Endothelial cell of umbilical vein (primary cell): ENCODE data around the gene TUBA1C.

ENCODE experiments used
- CTCF ChIP-seq, 2 donors: IDR thresholded peaks; 1 replicate in 1 of 2; 2 replicates in 1 of 2; pipeline ENCODE4 v1.5.1; 2011; ENCODE audit warnings: low read length in 2 of 2, mild to moderate bottlenecking in 2 of 2, moderate library complexity in 2 of 2, control low read depth in 1 of 2, inconsistent platforms in 1 of 2, low read depth in 1 of 2; ENCODE audit not compliant: insufficient read depth in 1 of 2; ENCODE audit errors: extremely low read depth in 1 of 2
- EZH2 ChIP-seq: IDR thresholded peaks from 2 replicates; pipeline ENCODE4 v1.6.1; 2012; ENCODE audit warnings: borderline replicate concordance, low read depth, mild to moderate bottlenecking, moderate library complexity, low read length, inconsistent platforms; ENCODE audit not compliant: severe bottlenecking
- GATA2 ChIP-seq: IDR thresholded peaks from 2 replicates; pipeline ENCODE4 v1.7.0; 2011; ENCODE audit warnings: low read depth, mild to moderate bottlenecking, moderate library complexity, mixed read lengths, low read length; ENCODE audit not compliant: insufficient read length, insufficient read depth
- MYC ChIP-seq: IDR thresholded peaks from one replicate; pipeline ENCODE4 v1.6.1; 2011; ENCODE audit warnings: mild to moderate bottlenecking, low read depth, low read length
- POLR2A ChIP-seq: IDR thresholded peaks from 2 replicates; pipeline ENCODE4 v1.6.1; 2012; ENCODE audit warnings: low read depth, mild to moderate bottlenecking, control low read depth, low read length
- POLR2AphosphoS5 ChIP-seq: IDR thresholded peaks from 2 replicates; pipeline ENCODE4 v1.6.1; 2012; ENCODE audit warnings: low read depth, mild to moderate bottlenecking, control low read depth, low read length, moderate library complexity; ENCODE audit not compliant: insufficient read depth

- TF ChIP-seq CTCF (IDR thresholded peaks at IDR 0.05; ENCODE audit: extremely low read depth in 1 of 2, insufficient read depth in 1 of 2, low read depth in 1 of 2, low read length in 2 of 2), result no peak
- no peak for TF ChIP-seq POLR2AphosphoS5
- no peak for TF ChIP-seq EZH2
- TF ChIP-seq GATA2, result no peak
- no peak for TF ChIP-seq POLR2A
- TF ChIP-seq MYC, result no peak
Measured at GRCh38 chr12:49276304-49277290, 11.7 kb downstream of the TUBA1C start.
